Iris pigment epithelial cell (primary cell): ENCODE results near the gene PIGR.
"Not testable (repeated sequence)": the region's sequence is repeated elsewhere in the genome, so short reads cannot be mapped to it uniquely, and the experiment has no call there.

Source experiments
- DNase-seq: peaks from one replicate; pipeline ENCODE4 v3.0.0-alpha.2; 2011; ENCODE audit warnings: low read depth

PIGR gene

DNA sequence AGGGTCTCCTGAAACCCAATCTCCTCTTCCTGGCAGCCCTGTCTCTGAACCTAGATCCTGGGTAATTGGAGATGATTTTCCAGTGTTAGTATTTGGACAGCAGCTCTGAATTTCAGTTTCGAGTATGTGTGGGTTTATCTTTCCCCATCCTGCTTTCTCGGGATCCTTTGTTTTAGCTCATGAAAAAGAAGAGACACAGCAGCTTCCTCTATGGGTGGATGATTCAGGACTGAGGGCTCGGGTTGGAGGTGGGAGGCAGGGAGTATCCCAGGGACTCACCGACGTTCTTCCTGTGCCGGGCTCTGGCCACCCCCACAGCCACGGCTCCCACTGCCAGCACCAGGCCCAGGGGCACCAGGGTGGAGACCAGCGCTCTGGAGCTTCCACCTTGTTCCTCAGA, 14.1 kb downstream of the PIGR start:
- no peak for DNase-seq

DNA sequence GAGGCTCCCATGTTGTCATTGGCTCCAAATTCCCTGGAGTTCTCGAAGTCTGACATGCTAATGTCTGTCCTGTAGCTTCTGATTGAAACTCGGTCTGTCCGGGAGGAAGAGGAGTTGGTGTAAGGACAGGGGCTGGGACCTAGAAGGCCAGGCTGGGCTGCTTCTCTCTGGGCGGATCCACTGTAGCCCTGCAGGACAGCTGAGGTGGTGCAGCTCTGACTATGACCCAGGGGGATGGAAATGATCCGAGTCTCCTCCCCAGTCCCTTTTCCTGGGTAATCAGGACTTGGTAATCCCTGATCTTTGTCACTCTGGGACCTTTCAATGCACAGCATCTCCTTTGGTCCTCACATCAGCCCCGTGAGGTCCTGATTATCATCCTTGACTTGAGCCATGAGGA, 14.6 kb downstream of the PIGR start:
- DNase-seq: no peak

DNA sequence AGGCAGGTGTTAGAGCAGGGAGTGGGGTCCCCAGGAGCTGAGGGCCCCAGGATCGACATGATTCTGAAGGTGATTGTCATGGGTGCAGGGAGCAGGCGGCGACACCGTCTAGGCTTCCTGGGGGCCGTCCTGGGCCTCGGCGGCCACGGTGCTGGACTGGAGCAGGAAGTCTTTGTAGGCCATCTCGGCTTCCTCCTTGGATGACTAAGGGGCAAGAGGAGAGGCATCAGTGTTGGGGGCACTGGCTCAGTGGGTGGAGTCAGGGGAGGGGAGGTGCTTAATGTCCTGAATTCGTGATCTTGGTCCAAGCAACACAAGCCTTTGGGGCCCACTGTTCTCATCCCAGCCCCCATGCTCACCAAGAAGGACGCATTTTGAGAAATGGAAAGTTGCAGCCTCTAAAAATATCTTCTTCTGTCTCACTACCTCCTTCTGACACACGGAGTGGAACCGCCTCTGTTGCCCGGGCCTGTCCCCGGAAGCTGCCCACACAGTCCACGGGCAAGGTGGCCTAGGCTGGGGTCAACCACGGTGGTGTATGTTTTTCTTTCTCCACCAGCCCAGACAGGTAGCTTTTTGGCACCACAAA, 16.0 kb downstream of the PIGR start:
- DNase-seq: no peak

DNA sequence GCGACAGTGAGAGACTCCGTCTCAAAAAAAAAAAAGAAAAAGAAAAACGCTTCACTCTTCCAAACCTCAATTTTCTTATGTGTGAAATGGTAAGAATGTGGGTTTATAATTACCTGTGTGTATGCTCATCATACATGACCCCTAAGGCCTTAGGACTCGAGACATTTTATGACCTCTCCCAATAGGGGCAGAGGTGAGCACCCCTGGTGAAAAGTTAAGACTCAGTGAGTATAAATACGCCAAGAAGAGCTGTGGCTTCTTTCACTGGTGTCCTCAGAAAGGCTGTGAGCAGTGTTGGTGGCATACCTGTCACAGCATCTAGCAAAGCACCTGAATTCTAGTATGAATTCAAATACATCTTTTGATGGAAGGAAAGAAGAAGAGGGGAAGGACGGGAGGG, 16.7 kb downstream of the PIGR start:
- no peak for DNase-seq

DNA sequence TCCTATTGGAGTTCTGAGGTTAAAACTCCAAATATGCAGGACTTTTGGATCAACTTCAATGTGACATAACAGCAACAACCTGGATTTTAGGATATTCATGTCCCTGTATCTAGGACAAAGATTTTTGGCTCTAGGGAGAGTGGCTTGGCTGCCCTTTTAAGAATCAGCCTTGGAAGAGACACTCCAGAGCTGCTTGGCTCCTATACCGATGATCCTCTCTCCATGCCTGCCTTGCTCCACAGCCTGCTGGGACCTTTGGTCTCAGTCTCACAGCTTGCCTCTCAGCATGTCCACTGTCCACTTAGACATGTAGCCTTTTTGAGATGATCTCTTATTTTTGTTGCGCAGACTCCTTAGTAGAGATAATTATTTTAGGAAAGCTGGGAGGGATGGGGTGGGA, 20.0 kb downstream of the PIGR start:
- no peak for DNase-seq

DNA sequence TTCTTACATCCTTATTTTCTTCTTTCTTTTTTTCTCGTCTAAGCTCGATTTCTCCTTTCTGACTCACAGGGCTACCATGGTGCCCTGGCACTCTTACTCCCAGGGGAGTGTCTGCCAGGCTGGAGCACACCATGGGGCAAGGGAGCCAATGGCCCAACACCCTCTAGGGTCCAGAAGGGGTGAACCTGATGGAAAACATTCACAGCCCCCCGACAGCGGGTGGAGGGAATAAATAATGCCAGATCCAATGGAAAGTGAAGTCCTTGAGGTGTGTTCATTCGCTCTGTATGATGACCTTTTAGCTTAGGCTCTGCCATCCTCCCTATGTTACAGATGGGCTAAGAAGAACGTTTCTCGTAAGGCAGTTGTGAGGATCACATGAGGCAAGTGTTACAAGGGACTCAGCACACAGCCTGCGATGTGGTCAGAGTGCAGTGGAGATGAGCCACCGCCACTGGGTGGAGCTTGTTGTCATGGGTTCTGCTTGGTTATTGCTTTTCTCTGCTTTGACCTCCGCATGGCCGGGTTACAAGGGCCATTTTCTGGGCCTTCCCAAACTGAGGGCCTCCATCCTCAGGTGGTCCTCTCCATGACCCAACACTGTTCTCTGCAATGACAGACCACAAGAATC, 21.0 kb downstream of the PIGR start:
- DNase-seq: no peak

DNA sequence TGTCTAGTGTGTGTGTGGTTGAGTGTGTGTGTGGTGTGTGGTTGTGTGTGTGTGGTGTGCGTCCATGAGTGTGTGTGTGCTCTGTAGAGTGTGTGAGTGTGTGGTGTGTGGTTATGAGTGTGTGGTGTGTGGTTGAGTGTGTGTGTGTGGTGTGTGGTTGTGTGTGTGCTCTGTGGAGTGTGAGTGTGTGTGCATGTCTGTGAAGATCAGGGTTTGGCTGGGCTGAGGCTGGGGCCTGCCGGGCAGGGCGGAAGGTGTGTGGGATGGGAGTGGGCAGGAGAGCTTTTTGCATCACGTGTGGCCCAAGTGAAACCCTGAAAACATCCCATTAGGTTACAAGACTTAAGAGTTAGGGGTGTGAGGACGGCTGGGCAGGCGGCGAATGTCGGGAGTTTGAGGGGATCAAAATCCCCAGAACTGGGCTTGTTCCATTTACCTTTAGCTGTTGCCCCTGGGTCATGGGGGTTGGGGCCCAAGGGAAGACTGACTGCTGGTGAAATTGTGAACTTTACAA, 21.6 kb downstream of the PIGR start:
- no peak for DNase-seq

DNA sequence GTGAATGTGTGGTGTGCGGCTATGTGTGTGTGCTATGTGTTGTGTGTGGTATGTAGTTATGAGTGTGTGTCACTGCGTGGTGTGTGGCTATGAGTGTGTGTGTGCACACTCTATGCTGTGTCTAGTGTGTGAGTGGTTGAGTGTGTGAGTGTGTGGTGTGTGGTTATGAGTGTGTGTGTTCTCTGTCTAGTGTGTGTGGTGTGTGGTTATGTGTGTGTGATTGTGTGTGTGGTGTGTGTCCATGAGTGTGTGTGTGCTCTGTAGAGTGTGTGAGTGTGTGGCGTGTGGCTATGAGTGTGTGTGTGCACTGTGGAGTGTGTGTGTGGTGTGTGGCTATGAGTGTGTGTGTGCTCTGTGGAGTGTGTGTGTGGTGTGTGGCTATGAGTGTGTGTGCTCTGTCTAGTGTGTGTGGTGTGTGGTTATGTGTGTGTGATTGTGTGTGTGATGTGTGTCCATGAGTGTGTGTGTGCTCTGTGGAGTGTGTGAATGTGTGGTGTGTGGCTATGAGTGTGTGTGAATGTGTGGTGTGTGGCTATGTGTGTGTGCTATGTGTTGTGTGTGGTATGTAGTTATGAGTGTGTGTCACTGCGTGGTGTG, 22.2 kb downstream of the PIGR start:
- not testable (repeated sequence) for DNase-seq

DNA sequence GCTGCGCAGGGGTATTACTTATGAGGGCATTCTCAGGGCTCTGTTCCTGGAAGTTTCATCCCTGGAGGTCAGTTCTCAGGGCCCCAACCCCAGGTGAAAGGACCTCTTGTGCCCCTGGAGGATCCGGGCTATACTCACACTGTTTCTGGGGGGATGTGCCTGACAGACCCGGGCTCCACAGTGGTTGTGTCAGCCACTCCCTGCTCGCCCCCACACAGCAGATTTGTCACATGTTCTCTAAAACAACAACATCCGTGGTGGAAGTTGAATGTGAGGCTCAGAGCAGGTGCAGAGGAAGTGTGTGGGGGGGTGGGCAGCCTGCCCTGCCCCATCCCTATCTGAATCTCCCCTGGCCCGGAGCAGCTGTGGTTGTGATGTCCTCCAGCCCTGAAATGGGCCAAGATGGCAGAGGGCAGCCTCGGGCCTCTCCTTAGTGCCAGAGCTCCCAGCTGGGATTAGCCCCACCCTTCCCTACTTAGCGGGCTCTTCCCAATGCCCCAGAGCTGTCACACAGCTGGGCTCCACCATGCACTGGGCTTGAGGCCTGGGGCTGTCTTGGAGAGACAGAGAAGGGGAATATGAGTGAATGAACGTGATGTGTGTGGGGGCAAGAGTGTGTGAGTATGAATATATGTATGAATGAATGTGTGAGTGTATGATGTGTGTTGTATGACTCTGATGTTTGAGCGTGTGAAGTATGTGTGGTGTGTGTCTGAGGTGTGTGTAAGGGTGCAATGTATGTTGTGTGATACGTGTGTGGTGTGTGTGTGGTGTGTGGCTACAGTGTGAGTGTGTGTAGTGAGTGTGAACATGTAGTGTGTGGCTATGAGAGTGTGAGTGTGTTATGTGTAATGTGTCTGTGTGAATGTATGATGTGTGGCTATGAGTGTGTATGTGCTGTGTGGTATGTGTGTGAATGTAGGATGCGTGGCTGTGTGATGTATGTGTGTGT, 23.0 kb downstream of the PIGR start:
- DNase-seq: no peak

DNA sequence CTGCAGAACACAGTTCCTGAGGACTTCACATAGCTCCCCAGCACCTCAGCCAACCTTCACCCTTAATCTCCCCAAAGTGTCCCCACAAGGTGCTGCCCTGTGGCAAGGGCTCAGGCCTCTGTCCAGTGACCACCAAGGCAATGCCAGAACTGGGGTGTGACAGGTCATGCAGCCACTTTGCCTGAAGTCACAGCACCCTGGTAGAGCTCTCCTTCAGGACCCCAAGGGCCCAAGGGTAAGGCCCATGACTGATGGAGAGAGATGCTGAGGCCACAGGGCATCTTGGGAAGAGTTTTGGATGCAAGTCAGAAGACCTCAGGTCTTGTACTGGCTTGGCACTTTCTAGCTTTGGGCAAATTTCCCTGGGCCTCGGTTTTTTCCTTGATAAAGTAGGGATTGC, 23.7 kb downstream of the PIGR start:
- no peak for DNase-seq

DNA sequence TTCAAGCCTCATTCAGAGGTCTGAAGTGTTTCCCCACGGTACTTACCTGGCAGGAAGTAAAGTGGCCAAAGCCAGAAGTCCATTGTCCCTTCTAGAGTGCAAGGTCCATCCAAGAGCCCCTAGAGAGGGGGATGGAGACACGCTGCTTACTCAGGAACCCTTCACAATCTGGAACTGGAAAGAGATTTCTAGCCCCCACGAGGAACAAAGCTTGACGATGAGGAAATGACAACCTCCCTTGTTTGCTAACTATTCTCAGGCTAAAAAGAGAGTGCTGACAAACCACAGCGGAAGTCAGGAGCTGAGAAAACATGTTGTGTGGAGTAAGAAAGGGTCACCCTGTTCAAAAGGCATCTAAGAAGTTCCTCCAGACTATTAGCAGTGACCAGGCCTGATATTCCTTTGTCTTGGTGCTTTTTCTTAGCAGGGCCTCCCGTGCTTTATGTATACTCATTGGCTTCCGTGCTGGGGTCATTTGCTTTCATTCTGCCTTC, 24.4 kb downstream of the PIGR start, which contains the start of gene FCMR:
TSS of gene FCMR (minus strand) at position 170 of the 494 bp plus-strand sequence. CDS start at position 83, 87 bp downstream.
- DNase-seq: no peak

DNA sequence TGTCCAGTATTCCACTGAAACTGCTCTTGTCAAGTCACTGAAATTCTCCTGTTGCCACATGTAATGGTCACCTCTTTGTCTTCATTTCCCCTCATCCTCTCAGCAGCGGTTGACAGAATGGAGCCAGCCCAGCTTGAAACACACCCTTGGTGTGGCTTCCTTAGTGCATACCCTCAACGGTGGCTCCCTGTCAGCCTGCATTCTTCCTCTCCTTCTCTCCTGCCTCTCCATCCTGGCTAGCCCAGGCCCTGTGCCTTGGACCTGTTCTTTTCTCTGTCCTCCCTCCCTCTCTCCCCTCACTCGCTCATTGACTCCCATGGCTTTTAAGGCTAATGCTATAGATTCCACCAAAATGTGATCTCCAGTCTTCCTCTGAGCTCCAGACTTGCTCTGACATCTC, 28.2 kb downstream of the PIGR start:
- no peak for DNase-seq

DNA sequence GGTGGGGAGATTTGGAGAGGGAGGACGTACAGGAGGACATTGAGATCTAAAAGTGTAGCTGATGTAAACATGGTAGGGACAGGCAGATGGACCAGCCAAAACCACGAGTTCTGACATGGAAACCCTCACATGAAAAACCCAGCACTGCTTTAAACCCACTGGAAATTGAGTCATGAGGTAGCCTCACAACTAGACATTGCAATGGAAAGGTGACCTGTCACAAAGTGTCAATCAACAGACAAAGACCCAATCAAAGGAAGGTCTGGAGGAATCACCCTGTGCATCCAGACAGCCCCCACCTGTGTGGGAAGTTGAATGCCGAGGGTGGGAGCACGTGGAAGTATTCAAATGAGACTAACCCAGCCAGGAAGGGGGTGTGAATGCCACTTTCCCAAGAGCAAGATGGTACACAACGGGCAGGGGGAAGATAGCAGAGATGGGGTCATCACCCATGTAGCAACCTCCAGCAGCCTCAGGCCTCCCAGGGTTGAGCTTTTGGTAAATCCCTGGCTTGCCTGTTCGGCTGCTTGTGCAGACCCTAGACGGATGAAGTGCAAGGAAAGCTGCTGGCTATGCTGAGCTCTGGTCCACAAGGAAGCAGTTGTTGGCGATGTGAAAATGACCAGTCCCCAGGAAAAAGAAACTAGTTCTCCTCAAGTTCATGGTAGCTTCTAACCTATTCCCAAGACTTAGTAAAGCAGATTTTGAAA, 30.1 kb downstream of the PIGR start:
- no peak for DNase-seq

DNA sequence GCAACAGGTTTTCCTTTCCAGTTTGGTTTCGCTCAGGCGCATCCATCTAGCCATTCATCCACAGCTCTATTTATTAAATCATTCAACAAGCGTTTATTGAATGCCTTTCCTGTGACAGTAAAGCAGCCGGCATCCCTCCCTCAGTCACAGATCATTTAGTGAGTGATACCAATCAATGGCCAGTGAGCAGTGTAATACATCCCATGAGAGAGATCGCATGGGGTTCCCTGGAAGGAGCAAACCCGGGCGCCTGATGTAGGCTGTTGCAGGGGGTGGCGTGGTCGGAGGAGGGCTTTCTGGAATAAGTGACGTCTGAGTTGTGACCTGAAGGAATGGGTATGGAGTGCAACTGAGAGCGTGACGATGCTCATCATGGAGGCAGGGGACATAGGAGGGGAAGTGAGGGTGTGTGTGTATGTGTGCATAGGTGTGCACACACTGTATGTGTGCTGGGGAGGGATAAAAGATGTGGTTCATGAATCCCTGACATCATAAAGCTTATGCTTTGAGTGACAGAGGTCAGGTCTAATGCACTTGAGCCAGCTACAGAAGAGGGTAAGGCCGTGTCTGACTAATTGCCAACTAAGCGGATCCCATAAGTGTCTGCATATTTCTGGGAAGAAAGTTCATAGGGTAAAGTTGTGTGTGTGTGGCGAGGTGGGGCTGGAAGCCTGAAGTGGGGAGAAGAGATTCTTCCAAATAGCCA, 31.1 kb downstream of the PIGR start:
- DNase-seq: no peak

DNA sequence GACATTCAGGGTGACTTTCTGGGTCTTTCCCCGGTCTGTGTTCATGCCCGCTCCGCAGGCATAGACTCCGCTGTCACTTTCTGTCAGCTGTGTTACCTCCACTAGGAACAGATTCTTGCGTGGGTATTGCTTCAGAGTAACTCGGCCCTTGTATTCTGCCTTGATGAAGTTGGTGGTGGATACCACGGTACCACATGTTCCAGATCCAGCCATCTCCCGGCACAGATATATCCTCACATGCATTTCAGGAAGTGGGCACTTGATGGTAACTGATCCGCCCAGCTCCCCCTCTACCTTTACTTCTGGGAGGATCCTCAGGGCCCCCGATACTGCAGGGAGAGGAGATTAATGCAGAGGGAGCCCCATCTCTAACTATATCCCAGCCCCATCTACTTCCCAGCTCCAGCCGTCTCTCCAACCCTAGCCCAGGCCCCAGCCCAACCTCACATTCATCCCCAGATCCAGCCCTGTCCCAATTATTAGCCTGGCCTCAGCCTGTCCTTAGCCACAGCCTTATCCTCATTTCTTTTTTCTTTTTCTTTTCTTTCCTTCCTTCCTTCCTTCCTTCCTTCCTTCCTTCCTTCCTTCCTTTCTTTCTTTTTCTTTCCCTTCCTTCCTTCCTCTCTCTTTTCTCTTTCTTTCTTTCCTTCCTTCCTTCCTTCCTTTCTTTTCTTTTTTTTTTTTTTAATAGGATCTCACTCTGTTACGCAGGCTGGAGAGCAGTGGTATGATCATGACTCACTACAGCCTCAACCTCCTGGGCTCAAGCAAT, 32.3 kb downstream of the PIGR start:
- DNase-seq: no peak

DNA sequence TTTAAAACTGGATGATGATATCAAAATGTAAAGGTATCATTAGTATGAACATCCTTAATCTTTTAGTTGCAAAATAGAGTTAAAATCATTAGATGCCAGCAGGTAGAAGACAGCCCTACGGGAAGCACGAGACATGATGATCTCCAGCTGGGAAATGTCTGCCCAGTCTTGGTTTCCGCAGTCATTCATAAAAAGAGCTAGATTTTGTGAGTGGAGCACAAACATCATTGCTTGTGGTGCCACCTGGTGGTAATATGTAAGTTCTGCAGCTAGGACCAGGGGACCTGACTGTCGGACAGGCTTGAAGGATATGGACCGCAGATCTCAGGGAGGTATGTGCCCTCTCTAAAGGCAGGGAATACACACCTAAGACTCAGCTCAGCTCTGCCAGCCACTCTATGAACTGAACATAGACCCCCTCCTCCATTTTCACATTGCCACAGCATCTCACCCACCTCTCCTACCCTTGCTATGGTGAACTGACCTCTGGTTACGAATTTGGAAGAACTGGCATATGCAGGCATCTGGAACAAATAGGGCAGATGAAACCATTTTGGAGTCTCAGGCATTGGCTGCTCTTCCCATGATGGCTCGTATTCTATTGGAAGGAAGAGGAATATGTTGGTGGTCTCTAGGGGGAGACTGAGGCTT, 33.7 kb downstream of the PIGR start:
- peak; percentile 68 for DNase-seq

DNA sequence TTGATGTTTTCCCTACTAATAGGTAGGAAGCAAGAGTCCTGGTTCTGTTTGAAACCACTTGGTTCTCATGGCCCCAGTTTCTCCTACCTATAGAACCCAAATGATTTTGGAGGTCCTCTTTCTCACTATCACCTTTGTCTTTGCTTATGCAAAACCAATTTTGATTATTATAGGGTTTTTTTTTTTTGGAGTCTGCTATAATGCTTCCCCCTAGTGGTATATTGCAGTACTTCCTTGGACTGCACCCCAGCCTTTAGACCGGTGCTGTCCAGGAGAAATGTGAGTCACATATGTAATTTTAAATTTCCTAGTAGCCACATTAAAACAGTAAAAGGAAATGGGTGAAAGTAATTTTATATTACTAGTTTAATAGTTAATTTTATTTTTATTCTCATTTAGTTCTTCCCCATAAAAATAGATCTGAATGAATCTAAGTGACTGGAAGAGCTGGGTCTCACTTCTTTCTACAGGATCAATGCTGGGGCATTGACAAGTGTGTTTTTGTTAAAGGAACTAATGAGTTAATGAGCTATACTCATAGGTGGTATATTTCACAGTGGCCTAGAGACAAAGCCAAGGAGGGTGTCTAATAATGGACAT, 35.1 kb downstream of the PIGR start:
- DNase-seq: peak; percentile 66

DNA sequence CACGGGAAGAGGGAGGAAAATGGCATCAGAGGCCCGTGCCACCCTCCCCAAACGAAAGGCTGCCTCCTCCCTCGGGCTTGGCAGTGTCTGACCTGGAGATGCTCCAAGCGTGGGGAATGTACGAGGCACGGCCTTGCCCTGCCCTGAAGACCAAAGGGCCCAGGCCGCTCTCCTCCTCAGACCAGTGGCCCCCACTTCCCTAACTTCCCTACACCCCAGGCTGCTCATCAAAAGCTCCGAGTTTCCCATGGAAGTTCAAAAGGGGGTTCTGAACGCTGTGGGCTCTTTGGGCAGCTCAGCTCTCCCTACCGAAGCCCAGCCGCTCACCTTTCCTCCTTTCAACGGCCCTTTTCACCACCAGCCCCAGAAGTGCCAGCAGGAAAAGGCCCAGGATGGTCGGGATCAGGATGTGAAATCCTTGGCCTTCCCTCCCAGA, 36.4 kb downstream of the PIGR start:
- no peak for DNase-seq
